CD14-positive monocyte (primary cell): Measurements from ENCODE around the gene LRRC49. TPM values are rescaled to one million over a fixed set of nuclear protein-coding genes. Genes with fewer than 3 reads are reported as not detected.
"Not testable (repeated sequence)": the region's sequence is repeated elsewhere in the genome, so short reads cannot be mapped to it uniquely, and the experiment has no call there.

Experiments used
- DNase-seq, 3 donors: peaks; one replicate each; pipeline ENCODE4 v3.0.0-alpha.2; 2011 to 2022
- H2AFZ ChIP-seq: 2 replicates; pipeline ENCODE4 v1.6.0; 2012; ENCODE audit warnings: mild to moderate bottlenecking, low read depth, low read length, inconsistent platforms; ENCODE audit not compliant: insufficient read depth, poor library complexity, severe bottlenecking
- H3K27ac ChIP-seq, 2 donors: 1 replicate in 1 of 2; 2 replicates in 1 of 2; pipeline ENCODE4 v1.5.1; 2012 to 2013; ENCODE audit warnings: low read length in 2 of 2, control low read depth in 1 of 2, inconsistent platforms in 1 of 2, low read depth in 1 of 2, mild to moderate bottlenecking in 1 of 2
- H3K27me3 ChIP-seq, 2 donors: one replicate each; pipeline versions ENCODE4 v1.6.0 to v1.6.1; 2011 to 2013; ENCODE audit warnings: low read length in 2 of 2; ENCODE audit not compliant: control insufficient read depth in 2 of 2, insufficient read depth in 2 of 2
- H3K36me3 ChIP-seq, 2 donors: replicated peaks in 1 of 2; 1 replicate in 1 of 2; 2 replicates in 1 of 2; pipeline versions ENCODE4 v1.5.1 to v1.6.1; 2012 to 2013; ENCODE audit warnings: low read length in 2 of 2, control low read depth in 1 of 2, inconsistent platforms in 1 of 2, mild to moderate bottlenecking in 1 of 2; ENCODE audit not compliant: insufficient read depth in 2 of 2, control insufficient read depth in 1 of 2
- H3K4me1 ChIP-seq, 2 donors: 1 replicate in 1 of 2; 2 replicates in 1 of 2; pipeline versions ENCODE4 v1.5.1 to v1.6.1; 2012 to 2013; ENCODE audit warnings: low read length in 2 of 2, control low read depth in 1 of 2, inconsistent platforms in 1 of 2, mild to moderate bottlenecking in 1 of 2, moderate library complexity in 1 of 2; ENCODE audit not compliant: insufficient read depth in 2 of 2, control insufficient read depth in 1 of 2
- H3K4me2 ChIP-seq: replicated peaks from 2 replicates; pipeline ENCODE3; 2012; ENCODE audit warnings: low read length, moderate library complexity, mild to moderate bottlenecking; ENCODE audit not compliant: poor library complexity, severe bottlenecking; ENCODE audit errors: extremely low read depth
- H3K4me3 ChIP-seq, 3 experiments: fragments of 200-600 bp in 1 of 3; sonication (generic) in 1 of 3; replicated peaks in 1 of 3; 1 replicate in 2 of 3; 2 replicates in 1 of 3; pipeline ENCODE4 v1.5.1; 2011 to 2013; ENCODE audit warnings: low read length in 3 of 3, mild to moderate bottlenecking in 3 of 3, control low read depth in 2 of 3, low read depth in 2 of 3, inconsistent platforms in 1 of 3, moderate library complexity in 1 of 3
- H3K79me2 ChIP-seq: 2 replicates; pipeline ENCODE4 v1.6.0; 2012; ENCODE audit warnings: mild to moderate bottlenecking, control low read depth, inconsistent platforms, low read length, moderate library complexity; ENCODE audit not compliant: insufficient read depth
- H3K9ac ChIP-seq: 2 replicates; pipeline ENCODE4 v1.6.0; 2017; ENCODE audit warnings: low read length, mild to moderate bottlenecking; ENCODE audit not compliant: insufficient read depth, poor library complexity, severe bottlenecking
- H3K9me3 ChIP-seq, 2 donors: replicated peaks in 1 of 2; 1 replicate in 1 of 2; 2 replicates in 1 of 2; pipeline versions ENCODE4 v1.5.1 to v1.6.1; 2012 to 2013; ENCODE audit warnings: low read length in 2 of 2, control low read depth in 1 of 2; ENCODE audit not compliant: control insufficient read depth in 1 of 2, insufficient read depth in 1 of 2
- H4K20me1 ChIP-seq: 2 replicates; pipeline ENCODE4 v1.6.0; 2012; ENCODE audit warnings: mild to moderate bottlenecking, low read length, control low read depth, moderate library complexity; ENCODE audit not compliant: insufficient read depth
- H3K27ac Mint-ChIP-seq, 7 donors: one replicate each; pipeline ENCODE4 v1.8.0; 2020; ENCODE audit warnings: mild to moderate bottlenecking in 7 of 7, mixed read lengths in 7 of 7, moderate library complexity in 6 of 7, inconsistent platforms in 2 of 7
- H3K27me3 Mint-ChIP-seq, 3 donors: one replicate each; pipeline ENCODE4 v1.8.0; 2021 to 2022; ENCODE audit warnings: low read depth in 3 of 3, mild to moderate bottlenecking in 3 of 3, mixed read lengths in 3 of 3, moderate library complexity in 3 of 3, inconsistent platforms in 1 of 3
- H3K36me3 Mint-ChIP-seq, 2 donors: one replicate each; pipeline ENCODE4 v1.8.0; 2020; ENCODE audit warnings: mixed read lengths in 2 of 2, inconsistent platforms in 1 of 2, mild to moderate bottlenecking in 1 of 2
- H3K4me1 Mint-ChIP-seq: one replicate; pipeline ENCODE4 v1.8.0; 2020; ENCODE audit warnings: mild to moderate bottlenecking, mixed read lengths
- H3K4me3 Mint-ChIP-seq, 2 donors: one replicate each; pipeline ENCODE4 v1.8.0; 2020; ENCODE audit warnings: mild to moderate bottlenecking in 2 of 2, mixed read lengths in 2 of 2, moderate library complexity in 1 of 2
- H3K9me3 Mint-ChIP-seq, 7 donors: one replicate each; pipeline ENCODE4 v1.8.0; 2020 to 2022; ENCODE audit warnings: mixed read lengths in 7 of 7, mild to moderate bottlenecking in 6 of 7, moderate library complexity in 6 of 7, inconsistent platforms in 2 of 7
- WGBS: methylation state at CpG from one replicate; pipeline ENCODE4 v1.1.5; 2013; ENCODE audit warnings: missing lambda C conversion rate; ENCODE audit not compliant: insufficient coverage; 5-methylcytosine and 5-hydroxymethylcytosine counted together
- intact Hi-C, 2 donors: fragments of 100-400 bp; cut with micrococcal nuclease; formaldehyde crosslinking; loops; one replicate each; pipeline versions ENCODE4 v1.15.0 to v1.15.1; 2023
- polyA plus RNA-seq, 3 donors: library from polyadenylated mRNA; depleted of rRNA in 1 of 3; unstranded in 2 of 3; stranded (reverse) in 1 of 3; fragments of 300-500 nt in 2 of 3; fragments of >200 nt in 1 of 3; fragmentation: Illumina TruSeq in 2 of 3; gene quantifications; 1 replicate in 2 of 3; 2 replicates in 1 of 3; pipeline ENCODE4 v1.2.3, GENCODE V29; 2012 to 2021
- TF ChIP-seq, protein P1 (sequence below): fragments of 200-600 bp; IDR thresholded peaks from one replicate; pipeline ENCODE4 v1.8.0; 2022; ENCODE audit warnings: antibody characterized with exemption, mild to moderate bottlenecking

LRRC49 gene
- polyA plus RNA-seq, 3 donors, result 0.08 to 0.51 (median 0.24) TPM

DNA sequence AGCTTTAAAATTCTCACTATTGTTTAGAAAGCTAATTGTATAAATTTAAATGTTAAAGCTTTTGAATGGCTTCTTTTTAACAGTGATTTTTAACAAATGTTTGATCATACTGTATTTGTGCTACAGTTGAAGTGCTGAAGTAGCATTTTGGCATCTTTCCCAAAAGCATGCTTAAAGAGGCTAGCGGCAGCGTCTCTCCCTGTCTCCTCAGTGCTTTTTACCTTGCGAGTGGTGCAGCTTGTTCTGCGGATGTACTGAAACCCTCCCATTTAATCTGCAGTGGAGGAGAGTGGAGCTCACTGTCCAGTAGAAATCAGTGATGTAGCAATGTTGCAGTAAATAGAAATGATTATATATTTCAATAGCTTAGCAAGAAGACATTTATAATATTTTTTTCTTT, 43.7 kb downstream of the LRRC49 start:
- Histone ChIP-seq H3K4me3 (no peak overlapping the region), H3K4me1 (peaks cover 5 to 9% of the 10 kb centered on the region in 2 donors), H3K9me3 (no peaks in the 10 kb centered on the region), H3K79me2 (no peaks in the 10 kb centered on the region), H3K9ac (no peak overlapping the region), H3K36me3 (no peaks in the 10 kb centered on the region), H3K27me3 (peaks cover 0 to 2% of the 10 kb centered on the region in 2 donors), H4K20me1 (no peaks in the 10 kb centered on the region), H3K4me2 (no peak overlapping the region), H2AFZ (no peak overlapping the region), H3K27ac (no peak overlapping the region)
- Mint-ChIP-seq H3K9me3 (no peaks in the 10 kb centered on the region), H3K27ac (no peak overlapping the region), H3K36me3 (no peaks in the 10 kb centered on the region), H3K27me3 (peaks cover 3 to 5% (median 3%) of the 10 kb centered on the region in 3 donors), H3K4me3 (no peak overlapping the region), H3K4me1 (peaks cover 6% of the 10 kb centered on the region)
- intact Hi-C loops, result no loop called here
- WGBS, result no CpG with 5 or more reads among the region's 4 CpGs
- TF ChIP-seq, protein P1, sequence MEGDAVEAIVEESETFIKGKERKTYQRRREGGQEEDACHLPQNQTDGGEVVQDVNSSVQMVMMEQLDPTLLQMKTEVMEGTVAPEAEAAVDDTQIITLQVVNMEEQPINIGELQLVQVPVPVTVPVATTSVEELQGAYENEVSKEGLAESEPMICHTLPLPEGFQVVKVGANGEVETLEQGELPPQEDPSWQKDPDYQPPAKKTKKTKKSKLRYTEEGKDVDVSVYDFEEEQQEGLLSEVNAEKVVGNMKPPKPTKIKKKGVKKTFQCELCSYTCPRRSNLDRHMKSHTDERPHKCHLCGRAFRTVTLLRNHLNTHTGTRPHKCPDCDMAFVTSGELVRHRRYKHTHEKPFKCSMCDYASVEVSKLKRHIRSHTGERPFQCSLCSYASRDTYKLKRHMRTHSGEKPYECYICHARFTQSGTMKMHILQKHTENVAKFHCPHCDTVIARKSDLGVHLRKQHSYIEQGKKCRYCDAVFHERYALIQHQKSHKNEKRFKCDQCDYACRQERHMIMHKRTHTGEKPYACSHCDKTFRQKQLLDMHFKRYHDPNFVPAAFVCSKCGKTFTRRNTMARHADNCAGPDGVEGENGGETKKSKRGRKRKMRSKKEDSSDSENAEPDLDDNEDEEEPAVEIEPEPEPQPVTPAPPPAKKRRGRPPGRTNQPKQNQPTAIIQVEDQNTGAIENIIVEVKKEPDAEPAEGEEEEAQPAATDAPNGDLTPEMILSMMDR, result no peak
- no peak for DNase-seq

- H3K27me3 Mint-ChIP-seq, H3K36me3 ChIP-seq, H3K27me3 ChIP-seq, H3K4me3 Mint-ChIP-seq, H3K4me2 ChIP-seq, H3K27ac ChIP-seq, H3K9me3 ChIP-seq, intact Hi-C loops, H3K9ac ChIP-seq, H2AFZ ChIP-seq, H3K36me3 Mint-ChIP-seq, H3K27ac Mint-ChIP-seq, H3K79me2 ChIP-seq, H4K20me1 ChIP-seq, DNase-seq, H3K4me3 ChIP-seq, H3K4me1 ChIP-seq, H3K4me1 Mint-ChIP-seq, H3K9me3 Mint-ChIP-seq: not testable (repeated sequence)
- 86% methylated on average over 1 of the region's 2 CpGs for WGBS
Observed at GRCh38 chr15:70943285-70943684, 50.7 kb downstream of the LRRC49 start.
